Activated naive CD8-positive, alpha-beta T cell treated with anti-CD3 and anti-CD28 coated beads, Interleukin-2, amount 50 U/mL, for 24 hours (primary cell): ENCODE measurements around the gene MYOC.
A peak's percentile ranks its signal among the peaks of the same experiment; 100 is the strongest.
"Not testable (repeated sequence)": the region's sequence is repeated elsewhere in the genome, so short reads cannot be mapped to it uniquely, and the experiment has no call there.

ENCODE experiments used
- ATAC-seq: fragments of 150-1000 bp; cut with Tn5 transposase; one replicate; pipeline ENCODE4 v1.10.0; 2021
- DNase-seq: peaks from one replicate; pipeline ENCODE4 v3.0.0; 2021
- H3K27ac Mint-ChIP-seq: one replicate; pipeline ENCODE4 v1.8.0; 2021; ENCODE audit warnings: mild to moderate bottlenecking, mixed read lengths
- H3K27me3 Mint-ChIP-seq: one replicate; pipeline ENCODE4 v1.8.0; 2021; ENCODE audit warnings: mixed read lengths
- H3K36me3 Mint-ChIP-seq: one replicate; pipeline ENCODE4 v1.8.0; 2021; ENCODE audit warnings: low read depth, mixed read lengths
- H3K4me1 Mint-ChIP-seq: one replicate; pipeline ENCODE4 v1.8.0; 2021; ENCODE audit warnings: mixed read lengths
- H3K4me3 Mint-ChIP-seq: one replicate; pipeline ENCODE4 v1.8.0; 2021; ENCODE audit warnings: mild to moderate bottlenecking, moderate library complexity, mixed read lengths
- H3K9me3 Mint-ChIP-seq: one replicate; pipeline ENCODE4 v1.8.0; 2021; ENCODE audit warnings: mixed read lengths

The MYOC gene

DNA sequence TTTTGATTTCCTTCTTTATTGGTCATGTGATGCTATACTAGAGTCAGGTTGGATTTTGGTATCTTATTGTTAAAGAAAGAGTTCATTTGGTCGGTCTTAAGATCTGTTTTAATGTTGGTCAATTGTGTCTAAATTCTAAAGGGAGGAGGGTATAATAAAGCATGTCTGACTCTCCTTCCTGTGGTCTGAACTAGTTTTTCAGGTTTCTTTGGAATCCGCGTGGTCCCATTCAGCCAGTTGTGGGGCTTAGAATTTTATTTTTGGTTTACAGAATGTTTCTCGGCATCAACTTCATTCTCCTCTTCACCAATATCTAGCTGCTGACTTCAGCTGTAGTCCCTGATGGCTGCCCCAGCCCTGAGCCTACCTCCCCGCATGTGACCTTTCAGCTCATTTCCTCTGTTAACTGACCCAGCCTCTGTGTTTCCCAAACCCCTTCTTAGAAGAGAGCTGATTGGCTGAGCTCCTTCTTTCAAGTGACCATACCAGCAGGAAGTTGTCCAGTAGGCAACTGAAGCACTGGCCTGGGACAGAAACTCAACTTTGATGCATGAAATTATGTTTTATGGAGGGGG is 8.7 kb upstream of the MYOC start:
- no peak overlapping the region for H3K4me3 Mint-ChIP-seq
- no peaks in the 10 kb centered on the region for H3K4me1 Mint-ChIP-seq
- DNase-seq (no peak), ATAC-seq (no peak)
- H3K9me3 Mint-ChIP-seq, result no peaks in the 10 kb centered on the region
- H3K27me3 Mint-ChIP-seq, result no peaks in the 10 kb centered on the region
- no peak overlapping the region for H3K27ac Mint-ChIP-seq
- H3K36me3 Mint-ChIP-seq, result no peaks in the 10 kb centered on the region

DNA sequence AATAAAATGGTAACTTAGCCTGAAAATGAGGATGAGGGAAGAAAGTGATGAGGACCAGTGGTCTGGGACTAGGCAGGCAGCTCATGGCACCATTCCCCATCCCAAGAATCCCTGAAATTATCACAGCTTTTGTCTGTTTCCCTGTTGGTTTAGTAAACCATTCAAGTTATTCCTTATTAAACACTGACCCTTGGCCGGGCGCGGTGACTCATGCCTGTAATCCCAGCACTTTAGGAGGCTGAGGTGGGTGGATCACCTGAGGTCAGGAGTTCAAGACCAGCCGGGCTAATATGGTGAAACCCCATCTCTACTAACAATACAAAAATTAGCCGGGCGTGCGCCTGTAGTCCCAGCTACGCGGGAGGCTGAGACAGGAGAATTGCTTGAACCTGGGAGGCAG is 3.7 kb upstream of the MYOC start:
- not testable (repeated sequence) for H3K27ac Mint-ChIP-seq, ATAC-seq, H3K36me3 Mint-ChIP-seq, H3K9me3 Mint-ChIP-seq, H3K4me1 Mint-ChIP-seq, H3K4me3 Mint-ChIP-seq, DNase-seq
- peaks cover 19% of the 10 kb centered on the region for H3K27me3 Mint-ChIP-seq

DNA sequence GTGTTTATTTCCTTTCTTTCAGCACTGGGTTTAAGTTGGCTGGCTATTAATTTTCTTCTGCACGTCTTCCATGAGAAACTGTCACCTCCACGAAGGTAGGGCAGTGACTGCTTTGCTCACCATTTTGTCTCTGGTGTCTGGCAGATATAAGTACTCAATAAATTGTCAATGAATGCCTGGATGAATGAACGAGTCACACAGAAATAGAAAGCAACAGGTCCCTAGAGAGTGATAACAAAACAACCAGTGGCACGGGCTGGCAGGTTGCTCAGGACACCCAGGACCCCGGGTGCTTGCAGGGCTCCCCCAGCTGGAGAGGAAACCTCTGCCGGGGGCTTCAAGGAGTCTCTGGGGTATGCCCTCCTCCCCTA is 3.2 kb upstream of the MYOC start:
- ATAC-seq, result no peak
- no peaks in the 10 kb centered on the region for H3K9me3 Mint-ChIP-seq
- no peak overlapping the region for H3K4me3 Mint-ChIP-seq
- peaks cover 7% of the 10 kb centered on the region for H3K4me1 Mint-ChIP-seq
- peaks cover 19% of the 10 kb centered on the region for H3K27me3 Mint-ChIP-seq
- no peak overlapping the region for H3K27ac Mint-ChIP-seq
- DNase-seq, result no peak
- H3K36me3 Mint-ChIP-seq, result no peaks in the 10 kb centered on the region

DNA sequence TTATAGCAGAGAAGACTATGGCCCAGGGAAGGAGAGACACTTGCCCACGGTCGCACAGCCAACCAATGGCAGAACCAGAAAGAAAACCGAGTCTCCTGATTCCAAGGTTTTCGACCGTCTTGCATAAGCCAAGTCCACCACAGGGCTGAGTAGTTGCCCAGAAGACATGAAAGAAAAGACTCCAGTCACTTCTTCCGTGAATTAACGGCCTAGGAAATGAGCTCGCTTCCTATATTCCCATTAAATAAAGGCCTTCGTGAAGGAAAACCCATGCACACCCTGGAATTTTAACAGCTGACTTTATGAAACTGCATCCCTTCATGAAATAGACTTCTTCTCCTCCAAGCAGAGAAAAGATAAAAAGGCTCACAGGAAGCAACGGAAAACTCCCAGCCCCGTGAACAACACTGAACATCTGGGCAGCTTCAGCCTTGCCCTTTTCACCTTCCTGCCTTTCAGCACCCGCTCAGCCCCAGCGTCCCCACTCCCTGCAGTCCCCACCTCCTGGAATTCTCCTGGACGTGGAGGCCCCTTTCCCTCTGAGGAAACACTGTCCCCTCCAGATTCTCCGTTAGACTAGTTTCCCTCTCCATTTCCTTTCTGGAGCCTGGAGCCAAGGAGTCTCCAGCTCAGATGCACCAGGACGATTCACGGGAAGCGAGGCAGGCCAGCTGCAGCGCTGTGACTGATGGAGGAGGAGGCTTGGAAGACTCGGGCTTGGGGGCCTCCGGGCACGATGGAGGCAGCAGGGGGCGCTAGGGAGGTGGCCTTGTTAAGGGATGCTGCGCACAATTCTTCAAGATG is 2.7 kb upstream of the MYOC start:
- Mint-ChIP-seq H3K9me3 (no peaks in the 10 kb centered on the region), H3K36me3 (no peaks in the 10 kb centered on the region), H3K27ac (no peak overlapping the region), H3K4me1 (peaks cover 7% of the 10 kb centered on the region), H3K4me3 (peak overlapping the region; percentile 29), H3K27me3 (peaks cover 19% of the 10 kb centered on the region)
- DNase-seq (peak; percentile 86), ATAC-seq (peak; percentile 89)

DNA sequence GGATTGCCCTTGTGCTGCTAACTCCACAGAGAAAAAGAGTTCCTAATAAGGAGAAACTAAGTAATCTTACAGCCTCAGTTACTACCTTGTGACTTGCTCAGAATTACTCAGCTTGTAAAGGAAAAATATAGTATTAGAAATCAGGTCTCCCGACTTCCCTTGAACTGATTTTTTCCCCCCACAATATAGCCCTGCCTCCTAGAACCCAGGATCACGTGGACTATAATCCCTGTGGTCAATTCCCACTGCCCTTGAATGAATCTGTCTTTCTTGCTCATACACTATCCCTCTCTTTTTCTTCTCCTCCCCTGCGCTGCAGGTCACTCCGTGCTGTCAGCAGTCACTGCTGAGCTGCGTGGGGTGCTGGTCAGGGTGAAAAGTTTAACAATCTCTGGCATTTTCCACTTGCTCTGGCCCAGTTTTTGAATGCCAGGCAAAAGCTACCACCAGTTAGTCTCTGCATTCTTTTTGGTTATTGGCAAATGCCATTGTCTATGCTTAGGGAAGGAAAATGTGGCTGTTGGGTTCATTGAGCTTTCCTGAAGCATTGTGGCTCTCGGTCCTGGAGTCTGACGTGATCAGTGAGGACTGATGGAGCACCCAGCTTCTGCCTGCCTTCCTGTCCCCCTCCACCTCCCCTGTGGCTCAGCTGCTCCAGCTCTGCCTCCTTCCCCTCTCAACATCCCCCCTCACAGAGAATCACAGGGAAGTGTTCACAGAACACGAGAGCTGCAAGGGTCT is 1.9 kb upstream of the MYOC start:
- DNase-seq (no peak), ATAC-seq (no peak)
- H3K9me3 Mint-ChIP-seq, result no peaks in the 10 kb centered on the region
- H3K36me3 Mint-ChIP-seq, result no peaks in the 10 kb centered on the region
- H3K27me3 Mint-ChIP-seq, result peaks cover 19% of the 10 kb centered on the region
- H3K27ac Mint-ChIP-seq, result no peak overlapping the region
- H3K4me3 Mint-ChIP-seq, result no peak overlapping the region
- peaks cover 7% of the 10 kb centered on the region for H3K4me1 Mint-ChIP-seq

DNA sequence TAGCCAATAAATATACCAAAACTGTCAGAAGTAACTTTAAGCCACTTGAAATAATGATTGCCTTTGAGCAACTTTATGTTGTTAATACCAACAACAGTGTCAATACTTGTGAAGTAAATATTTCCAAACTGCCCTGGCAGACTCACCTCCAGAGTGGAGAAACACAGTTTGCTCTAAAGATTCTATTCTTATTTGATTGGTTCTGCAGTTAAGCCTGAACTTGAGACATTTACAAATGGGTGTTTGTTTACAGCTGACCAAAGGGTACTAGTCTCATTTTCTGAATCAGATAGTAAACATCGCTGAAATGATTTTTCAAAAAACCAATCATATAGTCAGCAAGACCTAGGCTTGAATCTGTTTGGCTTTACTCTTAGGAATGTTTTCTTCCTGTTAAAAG is 1.3 kb upstream of the MYOC start:
- ATAC-seq (no peak), DNase-seq (no peak)
- Mint-ChIP-seq H3K27me3 (peaks cover 19% of the 10 kb centered on the region), H3K4me3 (no peak overlapping the region), H3K36me3 (no peaks in the 10 kb centered on the region), H3K27ac (no peak overlapping the region), H3K9me3 (no peaks in the 10 kb centered on the region), H3K4me1 (peaks cover 7% of the 10 kb centered on the region)

DNA sequence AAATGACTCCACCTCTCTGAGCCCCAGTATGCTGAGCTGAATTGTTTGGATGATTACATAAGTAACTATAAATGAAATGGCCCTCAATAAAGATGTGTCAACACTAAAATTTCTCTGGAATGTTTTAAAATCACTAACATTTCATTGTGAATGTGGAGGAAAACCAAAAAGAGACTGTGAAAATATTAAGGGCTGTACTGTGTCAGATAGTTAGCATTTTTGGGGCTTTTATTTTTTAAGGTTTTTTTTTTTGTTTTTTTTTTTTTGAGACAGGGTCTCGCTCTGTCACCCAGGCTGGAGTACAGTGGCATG is 6.3 kb downstream of the MYOC start:
- ATAC-seq (no peak), DNase-seq (no peak)
- H3K4me3 Mint-ChIP-seq, result no peak overlapping the region
- H3K4me1 Mint-ChIP-seq, result no peaks in the 10 kb centered on the region
- H3K36me3 Mint-ChIP-seq, result no peaks in the 10 kb centered on the region
- H3K27me3 Mint-ChIP-seq, result no peaks in the 10 kb centered on the region
- no peaks in the 10 kb centered on the region for H3K9me3 Mint-ChIP-seq
- H3K27ac Mint-ChIP-seq, result no peak overlapping the region

DNA sequence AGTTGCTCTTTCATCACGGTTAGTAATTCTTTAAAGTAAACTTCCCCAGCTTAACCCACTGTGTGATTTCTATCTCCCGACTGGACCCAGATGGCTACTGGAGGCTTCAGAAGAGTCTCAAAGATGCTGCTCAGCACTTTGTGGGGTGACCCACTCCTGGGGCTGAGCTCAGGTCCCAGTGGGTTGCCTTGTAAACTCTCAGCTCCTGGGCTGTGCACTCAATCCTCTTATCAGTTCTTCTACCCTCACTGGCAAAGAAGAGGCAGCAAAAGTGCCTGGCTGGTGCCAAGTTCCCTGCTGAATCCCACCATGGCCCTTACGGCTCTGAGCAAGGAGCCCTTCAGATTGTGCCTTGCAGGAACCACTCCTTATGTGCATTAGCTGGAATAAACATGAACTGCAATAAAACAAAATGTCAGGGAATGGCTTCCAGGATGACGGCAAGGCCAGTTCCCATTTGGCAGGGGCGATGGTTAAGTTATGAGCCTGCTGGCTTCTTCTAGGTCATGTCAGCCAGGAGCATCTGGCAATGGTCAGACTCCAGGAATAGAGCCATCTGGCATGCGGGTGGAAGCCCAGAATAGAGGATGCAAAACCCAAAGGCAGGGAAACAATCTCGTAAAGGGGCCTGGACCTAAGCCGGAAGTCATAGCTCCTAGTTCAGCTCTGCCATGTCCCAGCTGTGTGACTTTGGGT is 6.8 kb downstream of the MYOC start:
- DNase-seq (no peak), ATAC-seq (no peak)
- Mint-ChIP-seq H3K4me3 (no peak overlapping the region), H3K9me3 (no peaks in the 10 kb centered on the region), H3K27ac (no peak overlapping the region), H3K36me3 (no peaks in the 10 kb centered on the region), H3K4me1 (no peaks in the 10 kb centered on the region), H3K27me3 (no peaks in the 10 kb centered on the region)

DNA sequence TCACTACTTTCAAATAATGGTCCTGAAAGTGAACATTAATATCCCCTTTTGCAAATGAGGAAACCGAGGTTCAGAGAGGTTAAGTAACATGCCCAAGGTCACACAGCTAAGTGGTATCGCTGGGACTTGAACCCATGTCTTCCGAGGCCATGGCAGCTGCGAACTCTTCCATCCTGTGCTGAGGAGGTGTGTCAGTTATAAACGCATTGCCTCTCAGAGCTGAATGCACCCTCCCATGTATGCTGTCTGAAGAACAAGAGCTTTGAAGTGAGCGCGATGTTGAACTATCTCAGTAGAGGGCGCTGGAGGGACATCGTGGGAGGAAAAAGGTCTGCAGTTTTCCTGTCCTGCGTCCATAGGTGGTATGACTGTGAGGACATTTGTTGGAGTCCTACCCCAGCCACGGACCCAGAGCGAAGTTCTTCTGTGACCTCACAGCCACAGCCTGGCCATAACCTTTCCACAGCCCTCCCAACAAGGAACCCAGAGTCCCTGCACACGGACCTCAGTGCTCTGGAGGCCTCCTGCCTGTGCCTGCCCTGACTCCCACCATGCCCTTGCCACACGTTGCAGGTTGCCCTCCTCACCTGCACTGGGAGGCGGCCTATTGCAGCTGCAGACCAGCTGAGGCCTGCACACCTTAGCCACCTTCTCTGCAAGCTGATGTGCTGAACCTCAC is 7.5 kb downstream of the MYOC start:
- Mint-ChIP-seq H3K4me1 (no peaks in the 10 kb centered on the region), H3K36me3 (no peaks in the 10 kb centered on the region), H3K9me3 (no peaks in the 10 kb centered on the region), H3K4me3 (no peak overlapping the region), H3K27me3 (no peaks in the 10 kb centered on the region), H3K27ac (no peak overlapping the region)
- DNase-seq (peak; percentile 68), ATAC-seq (peak; percentile 93)

DNA sequence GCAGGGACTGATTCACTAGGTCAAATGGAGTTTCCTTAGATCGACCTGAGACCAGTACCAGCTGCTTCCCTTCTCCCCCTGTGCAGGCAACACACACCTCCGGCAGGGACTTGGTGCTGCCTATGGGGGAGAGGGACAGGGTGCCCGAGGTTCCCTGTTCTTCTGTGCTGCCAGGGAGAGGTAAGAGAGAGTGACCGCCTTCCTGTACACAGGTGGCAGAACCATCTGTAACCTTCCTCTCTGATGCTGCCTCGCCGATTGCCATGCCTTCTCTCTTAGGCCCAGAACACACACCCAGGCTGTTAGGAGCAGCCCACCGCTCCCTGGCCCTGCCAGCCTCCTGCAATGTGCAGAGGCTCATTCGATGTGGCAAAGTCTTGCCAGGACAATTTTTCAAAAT is 9.3 kb downstream of the MYOC start:
- Mint-ChIP-seq H3K9me3 (no peaks in the 10 kb centered on the region), H3K4me3 (no peak overlapping the region), H3K36me3 (no peaks in the 10 kb centered on the region), H3K4me1 (no peaks in the 10 kb centered on the region), H3K27me3 (no peaks in the 10 kb centered on the region), H3K27ac (no peak overlapping the region)
- ATAC-seq (no peak), DNase-seq (no peak)

DNA sequence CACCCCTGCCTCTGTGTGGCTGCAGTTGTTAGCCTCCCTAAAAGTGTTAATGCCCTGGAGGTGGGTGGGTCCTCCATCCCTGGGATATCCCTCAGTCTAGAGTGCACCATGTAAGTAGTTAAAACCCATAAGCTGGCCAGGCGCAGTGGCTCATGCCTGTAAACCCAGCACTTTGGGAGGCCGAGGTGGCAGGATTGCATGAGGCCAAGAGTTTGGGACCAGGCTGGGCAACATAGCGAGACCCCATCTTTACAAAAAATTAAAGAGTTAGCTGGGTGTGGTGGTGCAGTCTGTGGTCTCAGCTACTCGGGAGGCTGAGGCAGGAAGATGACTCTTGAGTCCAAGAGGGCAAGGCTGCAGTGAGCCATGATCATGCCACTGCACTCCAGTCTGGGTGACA is 10.3 kb downstream of the MYOC start:
- Mint-ChIP-seq H3K27ac (no peak overlapping the region), H3K9me3 (no peaks in the 10 kb centered on the region), H3K36me3 (no peaks in the 10 kb centered on the region), H3K4me3 (no peak overlapping the region), H3K27me3 (no peaks in the 10 kb centered on the region), H3K4me1 (no peaks in the 10 kb centered on the region)
- DNase-seq, result no peak
- ATAC-seq, result no peak

DNA sequence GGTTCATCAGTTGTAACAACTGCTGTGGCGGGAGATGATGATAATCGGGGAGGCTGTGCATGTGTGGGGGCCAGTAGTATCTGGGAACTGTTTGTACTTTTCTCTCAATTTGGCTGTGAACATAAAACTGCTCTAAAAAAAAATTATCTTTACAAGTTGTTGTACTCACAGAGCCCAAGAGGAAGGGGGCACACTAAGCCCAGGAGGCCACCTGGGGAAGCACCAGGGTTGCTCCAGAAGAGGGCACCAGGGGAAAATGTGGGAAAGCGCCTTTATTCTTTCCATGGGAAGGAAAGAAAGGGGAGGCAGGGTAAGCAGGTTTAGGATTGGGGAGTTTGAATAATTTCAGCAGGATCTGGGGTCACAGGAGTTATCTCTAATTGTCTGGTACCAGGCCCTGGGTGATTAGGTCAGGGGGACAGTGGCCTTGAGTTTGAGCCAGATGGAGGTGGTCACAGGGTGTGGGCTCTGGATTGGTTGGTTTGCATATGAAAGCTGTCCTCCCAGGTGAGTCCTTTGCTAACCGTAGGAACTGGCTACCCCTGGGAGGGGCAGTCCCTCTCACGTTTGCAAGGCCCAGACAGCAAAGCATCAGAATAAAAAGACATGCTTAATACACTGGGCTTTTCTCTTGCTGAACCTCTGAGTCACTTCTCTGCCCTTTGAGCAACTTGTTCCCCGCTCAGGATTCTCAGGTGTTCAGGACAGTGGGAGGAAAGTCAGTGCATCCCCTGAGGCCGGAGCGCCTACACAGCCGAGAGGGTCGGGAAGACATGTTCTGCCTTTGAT is 11.2 kb downstream of the MYOC start:
- no peaks in the 10 kb centered on the region for H3K9me3 Mint-ChIP-seq
- no peak overlapping the region for H3K27ac Mint-ChIP-seq
- DNase-seq (no peak), ATAC-seq (no peak)
- no peaks in the 10 kb centered on the region for H3K27me3 Mint-ChIP-seq
- H3K36me3 Mint-ChIP-seq, result no peaks in the 10 kb centered on the region
- H3K4me1 Mint-ChIP-seq, result no peaks in the 10 kb centered on the region
- no peak overlapping the region for H3K4me3 Mint-ChIP-seq

DNA sequence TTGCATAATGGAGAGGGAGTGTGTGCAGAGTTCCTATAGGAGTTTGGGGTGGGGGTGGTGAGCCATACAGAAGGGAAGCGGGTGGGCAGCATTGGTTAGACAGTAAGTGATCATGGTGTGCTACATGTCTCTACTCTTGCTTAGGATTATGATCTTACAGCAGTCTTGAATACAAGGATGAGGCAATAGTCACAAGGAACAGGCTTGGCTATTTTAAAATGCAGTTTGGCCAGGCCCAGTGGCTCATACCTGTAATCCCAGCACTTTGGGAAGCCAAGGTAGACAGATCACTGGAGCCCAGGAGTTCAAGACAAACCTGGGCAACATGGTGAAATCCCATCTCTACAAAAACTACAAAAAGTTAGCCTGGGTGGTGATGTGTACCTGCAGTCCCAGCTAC is 12.3 kb downstream of the MYOC start:
- DNase-seq (no peak), ATAC-seq (no peak)
- H3K27me3 Mint-ChIP-seq, result no peaks in the 10 kb centered on the region
- H3K36me3 Mint-ChIP-seq, result no peaks in the 10 kb centered on the region
- H3K27ac Mint-ChIP-seq, result no peak overlapping the region
- H3K9me3 Mint-ChIP-seq, result no peaks in the 10 kb centered on the region
- no peaks in the 10 kb centered on the region for H3K4me1 Mint-ChIP-seq
- no peak overlapping the region for H3K4me3 Mint-ChIP-seq
